Brain microvascular endothelial cell (primary cell): ENCODE results near the gene PATE3.

Experiments used
- DNase-seq: peaks from one replicate; pipeline ENCODE4 v3.0.0-alpha.2; 2020
- H3K27ac ChIP-seq: fragments of 250-450 bp; sonication (Bioruptor Pico); 2 replicates; pipeline ENCODE4 v1.5.1; 2020; ENCODE audit warnings: mild to moderate bottlenecking, moderate library complexity
- H3K27me3 ChIP-seq: fragments of 250-450 bp; sonication (Bioruptor Pico); replicated peaks from 2 replicates; pipeline ENCODE4 v1.5.1; 2020; ENCODE audit warnings: mild to moderate bottlenecking
- H3K36me3 ChIP-seq: fragments of 250-450 bp; sonication (Bioruptor Pico); replicated peaks from 2 replicates; pipeline ENCODE4 v1.5.1; 2020; ENCODE audit warnings: mild to moderate bottlenecking
- H3K4me3 ChIP-seq: 2 replicates; pipeline ENCODE4 v1.5.1; 2011; ENCODE audit warnings: low read depth, mild to moderate bottlenecking, control low read depth, low read length, moderate library complexity
- CTCF ChIP-seq: IDR thresholded peaks from 2 replicates; pipeline ENCODE4 v1.5.1; 2011; ENCODE audit warnings: low read depth, mild to moderate bottlenecking, moderate library complexity, low read length, control low read depth, inconsistent platforms; ENCODE audit errors: missing control alignments
- in situ Hi-C: cut with HindIII; loops from 2 replicates; pipeline ENCODE4 v1.10.0; 2017; ENCODE audit warnings: low sequenced_read_pairs, low pct_ligation_motif_present

Gene PATE3

GRCh38 chr11:125762445-125762844 is 25.5 kb upstream of the PATE3 start:
- DNase-seq = no peak
- H3K27ac ChIP-seq = no peak overlapping the region
- in situ Hi-C loops = no loop called here
- H3K27me3 ChIP-seq = no peaks in the 10 kb centered on the region
- no peak overlapping the region for H3K4me3 ChIP-seq
- no peak for TF ChIP-seq CTCF
- H3K36me3 ChIP-seq = no peaks in the 10 kb centered on the region

- no peak for TF ChIP-seq CTCF
- Histone ChIP-seq H3K27me3 (no peaks in the 10 kb centered on the region), H3K4me3 (no peak overlapping the region), H3K36me3 (no peaks in the 10 kb centered on the region), H3K27ac (no peak overlapping the region)
- no peak for DNase-seq
- in situ Hi-C loops = no loop called here
These were observed 24.4 kb upstream of the PATE3 start for GRCh38 chr11:125763483-125763882.

- no peak for DNase-seq
- no peaks in the 10 kb centered on the region for H3K36me3 ChIP-seq
- H3K27ac ChIP-seq = no peak overlapping the region
- no peak overlapping the region for H3K4me3 ChIP-seq
- TF ChIP-seq CTCF = no peak
- in situ Hi-C loops = no loop called here
- no peaks in the 10 kb centered on the region for H3K27me3 ChIP-seq
These were observed 21.7 kb upstream of the PATE3 start for GRCh38 chr11:125766251-125766650.

GRCh38 chr11:125768336-125769046 is 19.4 kb upstream of the PATE3 start:
- Histone ChIP-seq H3K4me3 (no peak overlapping the region), H3K36me3 (no peaks in the 10 kb centered on the region), H3K27me3 (no peaks in the 10 kb centered on the region), H3K27ac (no peak overlapping the region)
- TF ChIP-seq CTCF = no peak
- in situ Hi-C loops = no loop called here
- DNase-seq = no peak

- no peak for TF ChIP-seq CTCF
These were observed 17.3 kb upstream of the PATE3 start for GRCh38 chr11:125770583-125770982.

More at GRCh38 chr11:125770583-125770982, 17.3 kb upstream of the PATE3 start:
- Histone ChIP-seq H3K27ac (no peak overlapping the region), H3K4me3 (no peak overlapping the region), H3K27me3 (no peaks in the 10 kb centered on the region), H3K36me3 (no peaks in the 10 kb centered on the region)
- DNase-seq = no peak
- in situ Hi-C loops = no loop called here
